Kidney (tissue), 14 donors: ENCODE measurements around the gene NREP. TPM values are rescaled to one million over a fixed set of nuclear protein-coding genes. Genes with fewer than 3 reads are reported as not detected.
A peak's percentile ranks its signal among the peaks of the same experiment; 100 is the strongest.

Source experiments
- DNase-seq, 5 donors: peaks; one replicate each; pipeline ENCODE4 v3.0.0-alpha.2; 2013 to 2020
- FAIRE-seq: peaks from 2 replicates; lab custom pipeline; 2012; peaks lifted over from hg19 to GRCh38; lab: Jason Lieb, UNC
- H3K27ac ChIP-seq, 2 donors: one replicate each; pipeline ENCODE4 v1.7.0; 2013; ENCODE audit warnings: low read depth in 2 of 2, low read length in 2 of 2, inconsistent platforms in 1 of 2
- H3K27me3 ChIP-seq: one replicate; pipeline ENCODE4 v1.7.1; 2013; ENCODE audit warnings: low read length, inconsistent platforms; ENCODE audit not compliant: control insufficient read depth, insufficient read depth
- H3K36me3 ChIP-seq, 3 donors: one replicate each; pipeline versions ENCODE4 v1.7.0 to v1.7.1; 2013; ENCODE audit warnings: low read length in 3 of 3, control low read depth in 1 of 3, inconsistent platforms in 1 of 3; ENCODE audit not compliant: insufficient read depth in 3 of 3, control insufficient read depth in 2 of 3
- H3K4me1 ChIP-seq, 3 donors: one replicate each; pipeline versions ENCODE4 v1.7.0 to v1.7.1; 2013; ENCODE audit warnings: low read length in 3 of 3, inconsistent platforms in 1 of 3, low read depth in 1 of 3; ENCODE audit not compliant: control insufficient read depth in 2 of 3, insufficient read depth in 2 of 3
- H3K4me3 ChIP-seq, 3 donors: one replicate each; pipeline versions ENCODE4 v1.7.0 to v1.8.1; 2013; ENCODE audit warnings: low read length in 3 of 3, control low read depth in 1 of 3, inconsistent platforms in 1 of 3
- H3K9ac ChIP-seq, 3 donors: one replicate each; pipeline versions ENCODE4 v1.7.0 to v1.7.1; 2013; ENCODE audit warnings: low read length in 3 of 3, control low read depth in 1 of 3, inconsistent platforms in 1 of 3
- H3K9me3 ChIP-seq, 3 donors: one replicate each; pipeline versions ENCODE4 v1.7.0 to v1.7.1; 2013; ENCODE audit warnings: low read length in 3 of 3, control low read depth in 1 of 3, inconsistent platforms in 1 of 3; ENCODE audit not compliant: control insufficient read depth in 2 of 3, insufficient read depth in 1 of 3
- intact Hi-C: fragments of 100-400 bp; cut with DNase I; formaldehyde crosslinking; loops from one replicate; pipeline ENCODE4 v1.11.1; 2022
- polyA plus RNA-seq: library from polyadenylated mRNA; stranded (reverse); fragments of 350-450 nt; fragmentation: Illumina TruSeq; extraction: RNeasy Lipid Tissue Mini Kit (QIAGEN cat#74804); gene quantifications from one replicate; pipeline ENCODE4 v1.2.3, GENCODE V29; 2014; ENCODE audit warnings: low read depth, low replicate concordance; ENCODE audit not compliant: insufficient read depth
- total RNA-seq: library from RNA; stranded (reverse); fragmentation: NEBNext Ultra II Directional; extraction: Animal tissue kit (Norgen Biotek cat#: 25700); gene quantifications from one replicate; pipeline ENCODE4 v1.2.1, GENCODE V29; 2021
- TF ChIP-seq, protein P1 (sequence below): IDR thresholded peaks from 3 replicates; pipeline ENCODE4 v1.5.1; 2012; ENCODE audit warnings: mild to moderate bottlenecking, moderate library complexity, borderline replicate concordance; ENCODE audit not compliant: insufficient read depth; ENCODE audit errors: extremely low read depth
- donor health status: control.
- donor health status: control.
- donor health status: control.
- donor health status: control.
- donor health status: control.
- donor health status: DM: yes; HTN: yes; CAD: no.
- donor health status: Normal renal cell carcinoma (clear cell type).

NREP gene
- total and polyA plus RNA-seq, 2 donors from 2014 or later = 20.9 to 37.0 TPM

DNA sequence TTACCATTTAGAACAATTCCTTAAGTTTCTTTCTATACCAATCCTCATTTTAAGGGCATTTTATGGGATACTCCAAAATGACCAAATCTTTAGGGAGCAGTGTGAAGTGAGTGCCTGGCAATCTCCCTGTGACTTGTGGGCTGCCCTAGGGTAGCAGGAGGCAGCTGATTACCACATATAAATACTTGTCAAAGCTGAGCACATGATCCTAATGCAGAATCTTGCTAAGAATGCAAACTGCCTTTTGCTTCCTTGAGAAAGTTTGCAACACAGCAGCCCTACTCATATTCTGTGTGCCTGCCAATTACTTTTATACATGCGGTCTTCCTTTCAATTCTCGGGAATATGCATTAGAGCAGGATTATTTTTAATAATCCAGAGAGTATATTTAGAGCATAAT lies 18.2 kb upstream of the NREP start:
- Histone ChIP-seq H3K9ac (no peak overlapping the region), H3K27me3 (no peaks in the 10 kb centered on the region), H3K36me3 (no peaks in the 10 kb centered on the region), H3K27ac (no peak overlapping the region), H3K4me1 (peaks cover 0 to 3% (median 2%) of the 10 kb centered on the region in 3 donors), H3K4me3 (no peak overlapping the region), H3K9me3 (no peaks in the 10 kb centered on the region)
- TF ChIP-seq, protein P1, sequence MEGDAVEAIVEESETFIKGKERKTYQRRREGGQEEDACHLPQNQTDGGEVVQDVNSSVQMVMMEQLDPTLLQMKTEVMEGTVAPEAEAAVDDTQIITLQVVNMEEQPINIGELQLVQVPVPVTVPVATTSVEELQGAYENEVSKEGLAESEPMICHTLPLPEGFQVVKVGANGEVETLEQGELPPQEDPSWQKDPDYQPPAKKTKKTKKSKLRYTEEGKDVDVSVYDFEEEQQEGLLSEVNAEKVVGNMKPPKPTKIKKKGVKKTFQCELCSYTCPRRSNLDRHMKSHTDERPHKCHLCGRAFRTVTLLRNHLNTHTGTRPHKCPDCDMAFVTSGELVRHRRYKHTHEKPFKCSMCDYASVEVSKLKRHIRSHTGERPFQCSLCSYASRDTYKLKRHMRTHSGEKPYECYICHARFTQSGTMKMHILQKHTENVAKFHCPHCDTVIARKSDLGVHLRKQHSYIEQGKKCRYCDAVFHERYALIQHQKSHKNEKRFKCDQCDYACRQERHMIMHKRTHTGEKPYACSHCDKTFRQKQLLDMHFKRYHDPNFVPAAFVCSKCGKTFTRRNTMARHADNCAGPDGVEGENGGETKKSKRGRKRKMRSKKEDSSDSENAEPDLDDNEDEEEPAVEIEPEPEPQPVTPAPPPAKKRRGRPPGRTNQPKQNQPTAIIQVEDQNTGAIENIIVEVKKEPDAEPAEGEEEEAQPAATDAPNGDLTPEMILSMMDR = no peak
- FAIRE-seq (no peak), DNase-seq (peak in 1 of 5 donors; percentile 25)
- intact Hi-C loops = no loop called here

DNA sequence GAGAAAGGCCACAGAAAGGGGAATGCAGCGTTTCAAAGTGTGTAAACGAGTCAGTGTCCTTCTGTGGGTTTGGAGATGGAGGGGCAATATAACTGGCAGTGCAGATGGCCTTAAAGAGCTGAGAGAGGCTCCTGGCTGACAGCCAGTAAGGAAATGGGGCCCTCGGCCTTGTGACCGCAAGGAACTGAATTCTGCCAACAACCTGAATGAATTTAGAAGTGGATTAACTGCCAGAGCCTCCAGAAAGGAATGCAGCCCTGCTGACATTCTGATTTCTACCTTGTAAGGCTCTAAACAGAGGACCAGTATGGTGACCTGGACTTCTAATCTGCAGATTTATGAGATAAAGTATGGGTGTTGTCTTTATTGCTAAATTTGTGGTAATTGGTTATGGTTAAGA lies 17.5 kb upstream of the NREP start:
- H3K27ac ChIP-seq = no peak overlapping the region
- intact Hi-C loops = no loop called here

DNA sequence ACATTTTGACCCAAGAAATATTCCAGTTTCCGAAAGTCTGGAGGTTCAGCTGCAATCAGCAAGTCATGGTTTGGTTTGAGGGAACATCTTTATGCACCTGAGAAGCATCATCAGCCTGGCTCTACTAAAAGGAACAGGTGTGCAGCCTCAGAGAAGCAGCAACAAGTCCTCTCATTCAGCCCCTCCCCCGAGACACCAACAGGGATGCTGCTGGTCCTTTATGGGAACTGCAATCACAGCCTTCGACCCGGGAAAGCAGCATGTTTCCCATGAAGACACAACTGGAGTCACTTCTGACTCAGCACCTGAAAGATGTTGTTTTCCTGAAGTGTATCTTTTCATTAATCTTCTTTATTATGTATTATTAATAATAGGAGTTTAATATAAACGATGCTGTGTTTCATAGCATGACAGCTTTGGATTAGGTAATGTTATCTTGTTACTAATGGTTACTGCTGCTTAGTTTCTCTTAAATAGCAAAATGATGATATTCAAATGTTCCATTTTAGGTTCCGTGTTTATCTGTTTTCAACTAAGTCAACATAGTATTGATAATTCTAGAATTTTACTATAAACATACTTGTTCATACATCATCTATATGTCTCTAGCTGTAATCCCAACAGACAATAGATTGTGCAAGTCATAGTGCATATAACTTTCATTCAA lies 15.6 kb upstream of the NREP start:
- no peak overlapping the region for H3K9ac ChIP-seq
- H3K27ac ChIP-seq = no peak overlapping the region
- intact Hi-C loops = no loop called here
- peaks cover 0 to 3% (median 2%) of the 10 kb centered on the region in 3 donors for H3K4me1 ChIP-seq
- no peaks in the 10 kb centered on the region for H3K36me3 ChIP-seq
- FAIRE-seq (no peak), DNase-seq (peak in 1 of 5 donors; percentile 29)
- no peak overlapping the region for H3K4me3 ChIP-seq
- no peaks in the 10 kb centered on the region for H3K27me3 ChIP-seq
- no peaks in the 10 kb centered on the region for H3K9me3 ChIP-seq
- TF ChIP-seq, protein P1 = no peak

More for the DNA sequence above, 17.5 kb upstream of the NREP start:
- H3K4me1 ChIP-seq = peaks cover 0 to 3% (median 2%) of the 10 kb centered on the region in 3 donors
- no peak overlapping the region for H3K9ac ChIP-seq
- DNase-seq = peak; percentile 48 to 80 (median 66)
- H3K36me3 ChIP-seq = no peaks in the 10 kb centered on the region
- H3K4me3 ChIP-seq = no peak overlapping the region
- H3K9me3 ChIP-seq = no peaks in the 10 kb centered on the region
- no peak for FAIRE-seq
- TF ChIP-seq, protein P1 = no peak
- no peaks in the 10 kb centered on the region for H3K27me3 ChIP-seq

DNA sequence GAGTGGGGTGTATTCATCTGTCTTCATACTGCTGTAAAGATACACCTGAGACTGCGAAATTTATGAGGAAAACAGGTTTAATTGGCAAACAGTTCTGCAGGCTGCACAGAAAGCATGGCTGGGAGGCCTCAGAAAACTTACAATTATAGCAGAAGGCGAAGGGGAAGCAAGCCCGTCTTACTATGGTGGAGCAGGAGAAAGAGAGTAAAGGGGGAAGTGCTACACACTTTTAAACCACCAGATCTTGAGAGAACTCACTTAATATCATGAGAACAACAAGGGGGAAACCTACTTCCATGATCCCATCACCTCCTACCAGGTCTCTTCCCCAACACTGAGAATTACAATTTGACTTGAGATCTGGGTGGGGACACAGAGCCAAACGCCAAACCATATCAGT lies 12.5 kb upstream of the NREP start:
- Histone ChIP-seq H3K9me3 (no peaks in the 10 kb centered on the region), H3K27me3 (no peaks in the 10 kb centered on the region), H3K9ac (no peak overlapping the region), H3K36me3 (no peaks in the 10 kb centered on the region), H3K4me1 (peaks cover 0 to under 1% (median 0%) of the 10 kb centered on the region in 3 donors), H3K4me3 (no peak overlapping the region), H3K27ac (no peak overlapping the region)
- FAIRE-seq = no peak
- intact Hi-C loops = no loop called here
- no peak for DNase-seq
- TF ChIP-seq, protein P1 = no peak
